PC-9 (cell line): ENCODE measurements around the gene CFI. TPM values are rescaled to one million over a fixed set of nuclear protein-coding genes. Genes with fewer than 3 reads are reported as not detected.

ENCODE experiments used
- BruUV-seq: library from RNA; stranded (reverse); fragments of 400-500 nt; replicated peaks from 2 replicates; lab custom pipeline; 2021; lab: Mats Ljungman, UMichigan
- CTCF ChIA-PET: fragments of 300-600 bp; sonication (Branson Sonifier 250); formaldehyde crosslinking; loops from one replicate; lab custom pipeline; 2022; ENCODE audit warnings: antibody characterized with exemption; lab: Charles Lee
- POLR2A ChIA-PET: fragments of 300-600 bp; sonication (Branson Sonifier 250); formaldehyde crosslinking; loops from one replicate; lab custom pipeline; 2022; ENCODE audit warnings: antibody characterized with exemption; ENCODE audit not compliant: unreplicated experiment; lab: Charles Lee
- DNase-seq, 2 experiments: peaks; one replicate each; pipeline versions ENCODE4 v3.0.0 to v3.0.0-alpha.2; 2015 to 2022; ENCODE audit warnings: mixed read lengths in 1 of 2
- H2AFZ ChIP-seq: fragments of 200-600 bp; sonication (generic); 2 replicates; pipeline ENCODE4 v1.8.1; 2017; ENCODE audit warnings: antibody characterized with exemption
- H3F3A ChIP-seq: fragments of 200-600 bp; sonication (generic); 2 replicates; pipeline ENCODE4 v1.8.1; 2017; ENCODE audit warnings: antibody characterized with exemption, mild to moderate bottlenecking, low read depth; ENCODE audit not compliant: insufficient read depth
- H3K27ac ChIP-seq: fragments of 200-600 bp; sonication (generic); 2 replicates; pipeline ENCODE4 v1.6.1; 2016; ENCODE audit warnings: mixed run types
- H3K27me3 ChIP-seq: fragments of 200-600 bp; sonication (generic); 2 replicates; pipeline ENCODE4 v1.6.1; 2016; ENCODE audit warnings: low read depth, mixed run types; ENCODE audit not compliant: insufficient read depth
- H3K36me3 ChIP-seq: fragments of 200-600 bp; sonication (generic); 2 replicates; pipeline ENCODE4 v1.6.1; 2016; ENCODE audit warnings: low read depth, mixed run types
- H3K4me1 ChIP-seq: fragments of 200-600 bp; sonication (generic); replicated peaks from 2 replicates; pipeline ENCODE4 v1.6.1; 2016; ENCODE audit warnings: mixed run types; ENCODE audit not compliant: insufficient read depth
- H3K4me2 ChIP-seq: fragments of 200-600 bp; sonication (generic); 2 replicates; pipeline ENCODE4 v1.6.1; 2017; ENCODE audit warnings: mixed run types
- H3K4me3 ChIP-seq: fragments of 200-600 bp; sonication (generic); 2 replicates; pipeline ENCODE4 v1.6.1; 2016; ENCODE audit warnings: mixed run types
- H3K79me2 ChIP-seq: fragments of 200-600 bp; sonication (generic); 2 replicates; pipeline ENCODE4 v1.6.1; 2017; ENCODE audit warnings: low read depth, mixed run types
- H3K9me2 ChIP-seq: fragments of 200-600 bp; sonication (generic); 2 replicates; pipeline ENCODE4 v1.8.1; 2017; ENCODE audit warnings: mild to moderate bottlenecking; ENCODE audit not compliant: insufficient read depth
- H3K9me3 ChIP-seq: fragments of 200-600 bp; sonication (generic); 2 replicates; pipeline ENCODE4 v1.8.1; 2016; ENCODE audit warnings: low read depth; ENCODE audit not compliant: insufficient read depth
- H4K20me1 ChIP-seq: fragments of 200-600 bp; sonication (generic); 2 replicates; pipeline ENCODE4 v1.8.1; 2017; ENCODE audit not compliant: insufficient read depth
- CTCF ChIP-seq: fragments of 200-600 bp; sonication (generic); conservative IDR thresholded peaks from 2 replicates; pipeline ENCODE4 v1.6.1; 2017; ENCODE audit warnings: mixed run types, antibody characterized with exemption, mild to moderate bottlenecking, moderate library complexity
- EZH2 ChIP-seq: fragments of 200-600 bp; sonication (generic); IDR thresholded peaks from 2 replicates; pipeline ENCODE4 v1.8.0; 2017; ENCODE audit warnings: antibody characterized with exemption, low read depth
- intact Hi-C: fragments of 100-400 bp; cut with micrococcal nuclease; formaldehyde crosslinking; loops from one replicate; pipeline ENCODE4 v1.10.0; 2022; ENCODE audit not compliant: unreplicated experiment
- total RNA-seq: library from RNA; stranded (reverse); gene quantifications from 2 replicates; pipeline ENCODE4 v1.2.3, GENCODE V29; 2021

The CFI gene
- total RNA-seq, 1 experiment from 2014 or later = 2.2 TPM

GRCh38 chr4:109722357-109722756 is 79.4 kb downstream of the CFI start:
- no peak overlapping the region for H2AFZ ChIP-seq
- no peaks in the 10 kb centered on the region for H3K9me2 ChIP-seq
- no TSS peak for BruUV-seq
- no peak overlapping the region for H3K4me2 ChIP-seq
- CTCF ChIA-PET = no interaction called here
- H4K20me1 ChIP-seq = no peaks in the 10 kb centered on the region
- no peaks in the 10 kb centered on the region for H3K36me3 ChIP-seq
- H3K79me2 ChIP-seq = peaks cover 50% of the 10 kb centered on the region
- TF ChIP-seq CTCF (no peak), EZH2 (no peak)
- H3K27ac ChIP-seq = no peak overlapping the region
- intact Hi-C loops = no loop called here
- H3K9me3 ChIP-seq = no peaks in the 10 kb centered on the region
- no peak for DNase-seq
- no peaks in the 10 kb centered on the region for H3F3A ChIP-seq
- POLR2A ChIA-PET = no interaction called here
- H3K4me3 ChIP-seq = no peak overlapping the region
- peaks cover 1% of the 10 kb centered on the region; the same call in 1 of the 2 replicates for H3K4me1 ChIP-seq
- no peaks in the 10 kb centered on the region for H3K27me3 ChIP-seq

DNA sequence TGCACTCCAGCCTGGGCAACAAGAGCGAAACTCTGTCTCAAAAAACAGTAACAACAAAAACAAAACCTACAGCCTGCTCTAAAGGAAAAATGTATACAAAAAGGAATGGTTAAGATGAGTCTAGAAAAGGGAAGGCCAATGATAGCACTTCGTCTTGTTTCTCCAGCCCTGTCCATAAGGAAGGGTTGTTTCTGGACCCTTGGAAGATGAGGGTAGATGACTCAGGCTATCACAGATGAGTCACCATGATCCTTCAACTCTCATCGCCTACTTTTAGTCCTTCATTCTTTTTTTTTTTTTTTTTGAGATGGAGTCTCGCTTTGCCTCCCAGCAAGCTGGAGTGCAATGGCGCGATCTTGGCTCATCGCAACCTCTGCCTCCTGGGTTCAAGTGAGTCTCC is 80.8 kb downstream of the CFI start:
- no peak overlapping the region for H3K4me2 ChIP-seq
- H3K4me3 ChIP-seq = no peak overlapping the region
- H3K27ac ChIP-seq = no peak overlapping the region
- H3K4me1 ChIP-seq = no peaks in the 10 kb centered on the region
- BruUV-seq = no TSS peak
- no peaks in the 10 kb centered on the region for H4K20me1 ChIP-seq
- H3K9me3 ChIP-seq = no peaks in the 10 kb centered on the region
- peaks cover 38% of the 10 kb centered on the region for H3K79me2 ChIP-seq
- ChIA-PET POLR2A (no interaction called here), CTCF (no interaction called here)
- H3K36me3 ChIP-seq = no peaks in the 10 kb centered on the region
- no peaks in the 10 kb centered on the region for H3F3A ChIP-seq
- TF ChIP-seq EZH2 (no peak), CTCF (no peak)
- intact Hi-C loops = no loop called here
- no peaks in the 10 kb centered on the region for H3K9me2 ChIP-seq
- no peaks in the 10 kb centered on the region for H3K27me3 ChIP-seq
- no peak for DNase-seq
- H2AFZ ChIP-seq = no peak overlapping the region

GRCh38 chr4:109719604-109720003 is 82.2 kb downstream of the CFI start:
- BruUV-seq = no TSS peak
- no peaks in the 10 kb centered on the region for H3K27me3 ChIP-seq
- ChIA-PET POLR2A (no interaction called here), CTCF (no interaction called here)
- no peaks in the 10 kb centered on the region for H3K9me3 ChIP-seq
- no peak overlapping the region for H3K4me2 ChIP-seq
- no peaks in the 10 kb centered on the region for H3K4me1 ChIP-seq
- no peak for DNase-seq
- H3K36me3 ChIP-seq = no peaks in the 10 kb centered on the region
- intact Hi-C loops = no loop called here
- TF ChIP-seq CTCF (no peak), EZH2 (no peak)
- no peaks in the 10 kb centered on the region for H3K9me2 ChIP-seq
- H3K27ac ChIP-seq = no peak overlapping the region
- H2AFZ ChIP-seq = no peak overlapping the region
- H3K79me2 ChIP-seq = peaks cover 30% of the 10 kb centered on the region
- no peaks in the 10 kb centered on the region for H3F3A ChIP-seq
- H3K4me3 ChIP-seq = no peak overlapping the region
- H4K20me1 ChIP-seq = no peaks in the 10 kb centered on the region
